Progenitor cell of endocrine pancreas (in vitro differentiated cells): ENCODE measurements around the gene CXCL14. TPM values are rescaled to one million over a fixed set of nuclear protein-coding genes. Genes with fewer than 3 reads are reported as not detected.

ENCODE experiments used
- DNase-seq: peaks from one replicate; pipeline ENCODE4 v3.0.0; 2021; ENCODE audit warnings: low spot score; ENCODE audit not compliant: unreplicated experiment
- H3K27ac Mint-ChIP-seq: 2 replicates; pipeline ENCODE4 v1.8.0; 2021; ENCODE audit warnings: mild to moderate bottlenecking, moderate library complexity, mixed read lengths
- H3K27me3 Mint-ChIP-seq: 2 replicates; pipeline ENCODE4 v1.8.0; 2021; ENCODE audit warnings: mixed read lengths
- H3K36me3 Mint-ChIP-seq: 2 replicates; pipeline ENCODE4 v1.8.0; 2022; ENCODE audit warnings: mixed read lengths; ENCODE audit not compliant: insufficient read depth
- H3K4me1 Mint-ChIP-seq: 2 replicates; pipeline ENCODE4 v1.8.0; 2021; ENCODE audit warnings: low read depth, mixed read lengths
- H3K4me3 Mint-ChIP-seq: 2 replicates; pipeline ENCODE4 v1.8.0; 2021; ENCODE audit warnings: low read depth, mild to moderate bottlenecking, moderate library complexity, mixed read lengths
- H3K9me3 Mint-ChIP-seq: 2 replicates; pipeline ENCODE4 v1.8.0; 2021; ENCODE audit warnings: low read depth, mixed read lengths
- CTCF ChIP-seq: fragments of 200-600 bp; sonication (generic); IDR thresholded peaks from one replicate; pipeline ENCODE4 v1.5.0; 2021; ENCODE audit warnings: antibody characterized with exemption, mild to moderate bottlenecking; ENCODE audit not compliant: unreplicated experiment
- total RNA-seq: library from RNA; stranded (reverse); gene quantifications from 2 replicates; pipeline ENCODE4 v1.2.1, GENCODE V29; 2021

CXCL14 gene
- total RNA-seq, 1 donor from 2014 or later: 6.1 TPM

- no peak overlapping the region for H3K4me3 Mint-ChIP-seq
- no peaks in the 10 kb centered on the region for H3K36me3 Mint-ChIP-seq
- no peaks in the 10 kb centered on the region for H3K9me3 Mint-ChIP-seq
- DNase-seq: no peak
- TF ChIP-seq CTCF: no peak
- H3K4me1 Mint-ChIP-seq: no peaks in the 10 kb centered on the region
- peaks cover 51% of the 10 kb centered on the region for H3K27me3 Mint-ChIP-seq
- no peak overlapping the region for H3K27ac Mint-ChIP-seq
These were observed 9.8 kb downstream of the CXCL14 start for GRCh38 chr5:135568923-135569360.

- H3K4me1 Mint-ChIP-seq: no peaks in the 10 kb centered on the region
- no peaks in the 10 kb centered on the region for H3K36me3 Mint-ChIP-seq
- H3K9me3 Mint-ChIP-seq: no peaks in the 10 kb centered on the region
- no peak for DNase-seq
- peaks cover 48% of the 10 kb centered on the region for H3K27me3 Mint-ChIP-seq
- no peak for TF ChIP-seq CTCF
- H3K27ac Mint-ChIP-seq: no peak overlapping the region
- H3K4me3 Mint-ChIP-seq: no peak overlapping the region
These were observed 10.5 kb downstream of the CXCL14 start for GRCh38 chr5:135568246-135568645.

GRCh38 chr5:135567661-135568060 is 11.1 kb downstream of the CXCL14 start:
- TF ChIP-seq CTCF: no peak
- DNase-seq: no peak
- Mint-ChIP-seq H3K27ac (no peak overlapping the region), H3K9me3 (no peaks in the 10 kb centered on the region), H3K36me3 (no peaks in the 10 kb centered on the region), H3K4me3 (no peak overlapping the region), H3K27me3 (peaks cover 43% of the 10 kb centered on the region), H3K4me1 (no peaks in the 10 kb centered on the region)

- Mint-ChIP-seq H3K27me3 (peaks cover 40% of the 10 kb centered on the region), H3K27ac (no peak overlapping the region), H3K4me3 (no peak overlapping the region), H3K36me3 (no peaks in the 10 kb centered on the region), H3K9me3 (no peaks in the 10 kb centered on the region), H3K4me1 (no peaks in the 10 kb centered on the region)
- no peak for TF ChIP-seq CTCF
- no peak for DNase-seq
These were observed 12.1 kb downstream of the CXCL14 start for GRCh38 chr5:135566422-135567400.

- Mint-ChIP-seq H3K36me3 (no peaks in the 10 kb centered on the region), H3K4me1 (no peaks in the 10 kb centered on the region), H3K27ac (no peak overlapping the region), H3K4me3 (no peak overlapping the region), H3K27me3 (peaks cover 41% of the 10 kb centered on the region), H3K9me3 (no peaks in the 10 kb centered on the region)
- peak; percentile 66 for DNase-seq
- peak; percentile 85 for TF ChIP-seq CTCF
These were observed 12.9 kb downstream of the CXCL14 start for GRCh38 chr5:135565725-135566421.
